GM12864 (cell line): ENCODE data around the gene SH3PXD2A.

Source experiments
- DNase-seq: peaks from one replicate; pipeline ENCODE4 v3.0.0-alpha.2; 2011; ENCODE audit warnings: low read depth
- H3K4me3 ChIP-seq: 2 replicates; pipeline ENCODE4 v1.5.1; 2011; ENCODE audit warnings: mild to moderate bottlenecking, low read depth, low read length, control low read depth
- CTCF ChIP-seq: IDR thresholded peaks from 2 replicates; pipeline ENCODE4 v1.5.1; 2011; ENCODE audit warnings: low read depth, mild to moderate bottlenecking, moderate library complexity, low read length, control low read depth, inconsistent platforms; ENCODE audit errors: missing control alignments

SH3PXD2A gene

GRCh38 chr10:103669243-103669929, 186.0 kb downstream of the SH3PXD2A start:
- no peak for TF ChIP-seq CTCF
- DNase-seq = no peak
- no peak overlapping the region for H3K4me3 ChIP-seq

- H3K4me3 ChIP-seq = no peak overlapping the region
- TF ChIP-seq CTCF = no peak
- no peak for DNase-seq
These were observed 186.8 kb downstream of the SH3PXD2A start for GRCh38 chr10:103668351-103669242.

- no peak for TF ChIP-seq CTCF
- no peak overlapping the region for H3K4me3 ChIP-seq
- DNase-seq = no peak
These were observed 188.0 kb downstream of the SH3PXD2A start for GRCh38 chr10:103667356-103667755.

GRCh38 chr10:103666762-103667150, 188.6 kb downstream of the SH3PXD2A start:
- TF ChIP-seq CTCF = no peak
- no peak overlapping the region for H3K4me3 ChIP-seq
- no peak for DNase-seq

- H3K4me3 ChIP-seq = no peak overlapping the region
- DNase-seq = no peak
- peak; percentile 58 for TF ChIP-seq CTCF
These were observed 189.2 kb downstream of the SH3PXD2A start for GRCh38 chr10:103666087-103666761.

- no peak for DNase-seq
- no peak for TF ChIP-seq CTCF
- no peak overlapping the region for H3K4me3 ChIP-seq
These were observed 190.1 kb downstream of the SH3PXD2A start for GRCh38 chr10:103665162-103665889.
